NT2/D1 (cell line): Measurements from ENCODE around the gene SLC7A10.

Experiments
- DNase-seq: peaks from one replicate; pipeline ENCODE4 v3.0.0-alpha.2; 2011; ENCODE audit warnings: low read depth, low spot score
- H3K27me3 ChIP-seq: 2 replicates; pipeline ENCODE4 v1.6.0; 2011; ENCODE audit warnings: mild to moderate bottlenecking; ENCODE audit not compliant: insufficient read length, insufficient read depth
- H3K36me3 ChIP-seq: 2 replicates; pipeline ENCODE4 v1.6.1; 2011; ENCODE audit warnings: mild to moderate bottlenecking, low read length, mixed read lengths; ENCODE audit not compliant: insufficient read depth, insufficient read length
- H3K4me1 ChIP-seq: 2 replicates; pipeline ENCODE4 v1.5.1; 2011; ENCODE audit not compliant: insufficient read depth, insufficient read length
- H3K4me3 ChIP-seq: 2 replicates; pipeline ENCODE4 v1.5.1; 2011; ENCODE audit warnings: low read depth; ENCODE audit not compliant: insufficient read length
- H3K9ac ChIP-seq: 2 replicates; pipeline ENCODE4 v1.6.0; 2011; ENCODE audit warnings: low read depth; ENCODE audit not compliant: insufficient read length
- H3K9me3 ChIP-seq: 2 replicates; pipeline ENCODE4 v1.5.1; 2011; ENCODE audit warnings: mild to moderate bottlenecking, low read length; ENCODE audit not compliant: insufficient read depth
- SUZ12 ChIP-seq: IDR thresholded peaks from 2 replicates; pipeline ENCODE4 v1.6.1; 2011; ENCODE audit not compliant: insufficient read length, insufficient read depth; ENCODE audit errors: extremely low read depth
- YY1 ChIP-seq: IDR thresholded peaks from 2 replicates; pipeline ENCODE4 v1.6.1; 2011; ENCODE audit not compliant: insufficient read length, insufficient read depth
- ZNF274 ChIP-seq: IDR thresholded peaks from 2 replicates; pipeline ENCODE4 v1.6.1; 2011; ENCODE audit warnings: mild to moderate bottlenecking, low read depth, low read length

Gene SLC7A10

GRCh38 chr19:33217881-33218280 lies 7.8 kb downstream of the SLC7A10 start:
- H3K4me1 ChIP-seq = peaks cover 18% of the 10 kb centered on the region
- no peaks in the 10 kb centered on the region for H3K36me3 ChIP-seq
- H3K27me3 ChIP-seq = peaks cover 4% of the 10 kb centered on the region
- H3K9me3 ChIP-seq = no peaks in the 10 kb centered on the region
- H3K4me3 ChIP-seq = no peak overlapping the region
- DNase-seq = no peak
- H3K9ac ChIP-seq = no peak overlapping the region
- TF ChIP-seq YY1 (no peak), ZNF274 (no peak), SUZ12 (no peak)

GRCh38 chr19:33216198-33216830 lies 9.3 kb downstream of the SLC7A10 start:
- peaks cover 18% of the 10 kb centered on the region for H3K4me1 ChIP-seq
- no peak overlapping the region for H3K9ac ChIP-seq
- H3K36me3 ChIP-seq = peaks cover 3% of the 10 kb centered on the region
- DNase-seq = no peak
- TF ChIP-seq ZNF274 (no peak), YY1 (no peak), SUZ12 (no peak)
- H3K4me3 ChIP-seq = no peak overlapping the region
- H3K9me3 ChIP-seq = no peaks in the 10 kb centered on the region
- peaks cover 4% of the 10 kb centered on the region for H3K27me3 ChIP-seq

GRCh38 chr19:33215438-33216197 lies 10.0 kb downstream of the SLC7A10 start:
- Histone ChIP-seq H3K4me1 (peaks cover 18% of the 10 kb centered on the region), H3K9me3 (no peaks in the 10 kb centered on the region), H3K9ac (peak overlapping the region; percentile 42), H3K36me3 (peaks cover 5% of the 10 kb centered on the region), H3K27me3 (peaks cover 4% of the 10 kb centered on the region), H3K4me3 (no peak overlapping the region)
- no peak for DNase-seq
- TF ChIP-seq SUZ12 = no peak
- no peak for TF ChIP-seq YY1
- TF ChIP-seq ZNF274 = no peak

GRCh38 chr19:33214596-33214995 lies 11.1 kb downstream of the SLC7A10 start:
- H3K9ac ChIP-seq = no peak overlapping the region
- no peaks in the 10 kb centered on the region for H3K27me3 ChIP-seq
- H3K9me3 ChIP-seq = no peaks in the 10 kb centered on the region
- no peak for TF ChIP-seq SUZ12
- TF ChIP-seq YY1 = no peak
- TF ChIP-seq ZNF274 = no peak
- DNase-seq = peak; percentile 25
- H3K4me1 ChIP-seq = peaks cover 18% of the 10 kb centered on the region
- H3K4me3 ChIP-seq = no peak overlapping the region
- peaks cover 7% of the 10 kb centered on the region for H3K36me3 ChIP-seq

GRCh38 chr19:33212436-33213172 lies 13.0 kb downstream of the SLC7A10 start:
- Histone ChIP-seq H3K27me3 (no peaks in the 10 kb centered on the region), H3K4me1 (peaks cover 10% of the 10 kb centered on the region), H3K9ac (no peak overlapping the region), H3K4me3 (no peak overlapping the region), H3K36me3 (peaks cover 14% of the 10 kb centered on the region), H3K9me3 (no peaks in the 10 kb centered on the region)
- no peak for DNase-seq
- TF ChIP-seq YY1 (no peak), ZNF274 (no peak), SUZ12 (no peak)

- Histone ChIP-seq H3K27me3 (no peaks in the 10 kb centered on the region), H3K9ac (no peak overlapping the region), H3K36me3 (peaks cover 14% of the 10 kb centered on the region), H3K9me3 (no peaks in the 10 kb centered on the region), H3K4me1 (peaks cover 7% of the 10 kb centered on the region), H3K4me3 (no peak overlapping the region)
- TF ChIP-seq SUZ12 = no peak
- TF ChIP-seq ZNF274 = no peak
- no peak for TF ChIP-seq YY1
- DNase-seq = no peak
These were observed 13.7 kb downstream of the SLC7A10 start for GRCh38 chr19:33211794-33212435.
